RWPE2 (cell line): Measurements from ENCODE around the gene NDUFB2.
A peak's percentile ranks its signal among the peaks of the same experiment; 100 is the strongest.

Experiments used
- ATAC-seq: fragments of 200-7000 bp; cut with Tn5 transposase; 3 replicates; pipeline ENCODE4 v1.9.1; 2021; ENCODE audit warnings: low read depth
- DNase-seq: peaks from one replicate; pipeline ENCODE4 v3.0.0-alpha.2; 2020; ENCODE audit warnings: low spot score
- H3K27ac ChIP-seq: fragments of 450-650 bp; 2 replicates; pipeline ENCODE4 v1.5.1; 2017; ENCODE audit warnings: mild to moderate bottlenecking; ENCODE audit not compliant: poor library complexity, severe bottlenecking
- H3K27me3 ChIP-seq: fragments of 250-450 bp; sonication (Bioruptor Pico); 2 replicates; pipeline ENCODE4 v1.5.1; 2021; ENCODE audit warnings: mild to moderate bottlenecking, moderate library complexity; ENCODE audit not compliant: insufficient read depth, poor library complexity, severe bottlenecking
- H3K36me3 ChIP-seq: fragments of 250-450 bp; sonication (Bioruptor Pico); 2 replicates; pipeline ENCODE4 v1.5.1; 2020; ENCODE audit warnings: low read depth, mild to moderate bottlenecking, moderate library complexity
- H3K4me1 ChIP-seq: fragments of 250-450 bp; sonication (Bioruptor Pico); 2 replicates; pipeline ENCODE4 v1.5.1; 2021; ENCODE audit warnings: mild to moderate bottlenecking, moderate library complexity; ENCODE audit not compliant: insufficient read depth, poor library complexity, severe bottlenecking
- H3K4me3 ChIP-seq: fragments of 250-450 bp; sonication (Bioruptor Pico); 2 replicates; pipeline ENCODE4 v1.5.1; 2021; ENCODE audit warnings: mild to moderate bottlenecking, moderate library complexity; ENCODE audit not compliant: severe bottlenecking
- H3K9me3 ChIP-seq: fragments of 250-450 bp; sonication (Bioruptor Pico); 2 replicates; pipeline ENCODE4 v1.5.1; 2021; ENCODE audit warnings: mild to moderate bottlenecking, moderate library complexity; ENCODE audit not compliant: severe bottlenecking
- TF ChIP-seq, protein P1 (sequence below): fragments of 450-650 bp; IDR thresholded peaks from one replicate; pipeline ENCODE4 v1.5.1; 2017; ENCODE audit warnings: mild to moderate bottlenecking, moderate library complexity; ENCODE audit not compliant: poor library complexity, severe bottlenecking

The NDUFB2 gene

DNA sequence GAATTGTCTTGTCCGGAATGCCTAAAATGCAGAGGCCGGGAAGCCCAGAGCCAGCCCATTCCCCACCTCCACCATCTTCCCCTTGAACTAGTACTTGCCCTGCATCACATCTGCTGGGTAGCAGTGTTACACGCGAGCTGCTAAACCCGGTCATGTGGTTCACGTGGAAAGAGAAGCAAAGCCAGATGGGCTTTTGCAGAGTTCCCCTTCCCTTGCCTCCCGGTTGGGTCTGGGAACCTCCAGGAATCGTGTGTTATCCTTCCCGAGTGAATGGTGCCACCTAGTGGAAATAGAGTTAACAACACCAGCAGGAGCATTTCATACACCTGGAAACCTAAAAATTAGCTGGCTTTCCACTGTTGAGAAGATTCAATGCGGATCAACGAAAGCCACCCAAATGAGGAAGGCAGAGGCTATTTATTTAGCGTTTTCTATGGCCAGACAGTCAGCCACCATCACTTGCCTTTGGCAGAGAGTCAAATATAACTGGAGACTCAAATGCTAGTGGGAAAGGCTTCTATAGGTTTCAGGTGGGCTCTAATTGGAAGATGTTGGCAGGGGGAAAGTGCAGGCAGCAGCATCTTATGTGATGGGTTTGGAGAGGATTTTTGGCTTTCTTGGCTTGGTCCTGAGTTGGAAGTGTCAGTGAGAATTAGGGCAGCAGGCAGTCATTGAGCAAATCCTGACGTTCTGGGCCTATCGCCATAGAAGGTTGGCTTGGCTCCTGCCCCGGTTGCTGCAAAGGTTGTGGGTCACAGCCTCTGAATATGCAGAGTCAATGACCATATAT, 43.0 kb upstream of the NDUFB2 start:
- H3K4me3 ChIP-seq, result no peak overlapping the region
- TF ChIP-seq, protein P1, sequence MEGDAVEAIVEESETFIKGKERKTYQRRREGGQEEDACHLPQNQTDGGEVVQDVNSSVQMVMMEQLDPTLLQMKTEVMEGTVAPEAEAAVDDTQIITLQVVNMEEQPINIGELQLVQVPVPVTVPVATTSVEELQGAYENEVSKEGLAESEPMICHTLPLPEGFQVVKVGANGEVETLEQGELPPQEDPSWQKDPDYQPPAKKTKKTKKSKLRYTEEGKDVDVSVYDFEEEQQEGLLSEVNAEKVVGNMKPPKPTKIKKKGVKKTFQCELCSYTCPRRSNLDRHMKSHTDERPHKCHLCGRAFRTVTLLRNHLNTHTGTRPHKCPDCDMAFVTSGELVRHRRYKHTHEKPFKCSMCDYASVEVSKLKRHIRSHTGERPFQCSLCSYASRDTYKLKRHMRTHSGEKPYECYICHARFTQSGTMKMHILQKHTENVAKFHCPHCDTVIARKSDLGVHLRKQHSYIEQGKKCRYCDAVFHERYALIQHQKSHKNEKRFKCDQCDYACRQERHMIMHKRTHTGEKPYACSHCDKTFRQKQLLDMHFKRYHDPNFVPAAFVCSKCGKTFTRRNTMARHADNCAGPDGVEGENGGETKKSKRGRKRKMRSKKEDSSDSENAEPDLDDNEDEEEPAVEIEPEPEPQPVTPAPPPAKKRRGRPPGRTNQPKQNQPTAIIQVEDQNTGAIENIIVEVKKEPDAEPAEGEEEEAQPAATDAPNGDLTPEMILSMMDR, result peak; percentile 93
- peaks cover 21% of the 10 kb centered on the region for H3K4me1 ChIP-seq
- DNase-seq (no peak), ATAC-seq (peak; percentile 57)
- H3K9me3 ChIP-seq, result no peaks in the 10 kb centered on the region
- no peaks in the 10 kb centered on the region for H3K36me3 ChIP-seq
- no peak overlapping the region for H3K27ac ChIP-seq
- no peaks in the 10 kb centered on the region for H3K27me3 ChIP-seq

DNA sequence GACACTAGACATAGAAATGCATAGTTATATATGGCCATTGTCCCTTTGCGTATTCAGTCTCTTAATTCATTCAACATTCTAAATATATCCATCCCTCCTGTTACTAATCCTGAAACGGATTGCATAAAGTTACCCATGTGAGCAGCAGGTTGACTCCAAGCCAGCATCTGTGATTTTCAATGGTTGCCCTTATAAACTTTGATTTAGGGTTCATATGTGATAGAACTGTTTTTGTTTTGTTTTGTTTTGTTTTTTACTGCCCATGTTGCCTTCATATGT, 42.5 kb upstream of the NDUFB2 start:
- Histone ChIP-seq H3K9me3 (no peaks in the 10 kb centered on the region), H3K27me3 (no peaks in the 10 kb centered on the region)
- no peak for ATAC-seq

DNA sequence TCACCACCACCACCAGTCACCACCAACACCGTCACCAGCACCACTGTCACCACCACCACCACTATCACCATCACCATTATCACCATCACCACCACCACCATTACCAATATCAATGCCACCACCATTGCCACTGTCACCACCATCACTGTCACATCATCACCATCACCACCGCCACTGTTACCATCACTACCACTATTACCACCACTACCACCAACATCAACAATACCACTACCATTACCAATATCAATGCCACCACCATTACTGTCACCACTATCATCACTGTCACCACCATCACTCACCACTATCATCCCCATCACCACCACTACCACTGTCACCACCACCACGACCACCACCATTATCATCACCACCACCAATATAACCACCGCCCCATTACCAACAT, 41.8 kb upstream of the NDUFB2 start:
- DNase-seq (no peak), ATAC-seq (no peak)
- Histone ChIP-seq H3K27me3 (no peaks in the 10 kb centered on the region), H3K4me3 (no peak overlapping the region), H3K4me1 (peaks cover 16% of the 10 kb centered on the region), H3K27ac (no peak overlapping the region), H3K36me3 (no peaks in the 10 kb centered on the region), H3K9me3 (no peaks in the 10 kb centered on the region)
- TF ChIP-seq, protein P1, result no peak

More for the DNA sequence above, 42.5 kb upstream of the NDUFB2 start:
- Histone ChIP-seq H3K36me3 (no peaks in the 10 kb centered on the region), H3K27ac (no peak overlapping the region), H3K4me3 (no peak overlapping the region), H3K4me1 (peaks cover 21% of the 10 kb centered on the region)
- no peak for DNase-seq
- TF ChIP-seq, protein P1, result no peak

DNA sequence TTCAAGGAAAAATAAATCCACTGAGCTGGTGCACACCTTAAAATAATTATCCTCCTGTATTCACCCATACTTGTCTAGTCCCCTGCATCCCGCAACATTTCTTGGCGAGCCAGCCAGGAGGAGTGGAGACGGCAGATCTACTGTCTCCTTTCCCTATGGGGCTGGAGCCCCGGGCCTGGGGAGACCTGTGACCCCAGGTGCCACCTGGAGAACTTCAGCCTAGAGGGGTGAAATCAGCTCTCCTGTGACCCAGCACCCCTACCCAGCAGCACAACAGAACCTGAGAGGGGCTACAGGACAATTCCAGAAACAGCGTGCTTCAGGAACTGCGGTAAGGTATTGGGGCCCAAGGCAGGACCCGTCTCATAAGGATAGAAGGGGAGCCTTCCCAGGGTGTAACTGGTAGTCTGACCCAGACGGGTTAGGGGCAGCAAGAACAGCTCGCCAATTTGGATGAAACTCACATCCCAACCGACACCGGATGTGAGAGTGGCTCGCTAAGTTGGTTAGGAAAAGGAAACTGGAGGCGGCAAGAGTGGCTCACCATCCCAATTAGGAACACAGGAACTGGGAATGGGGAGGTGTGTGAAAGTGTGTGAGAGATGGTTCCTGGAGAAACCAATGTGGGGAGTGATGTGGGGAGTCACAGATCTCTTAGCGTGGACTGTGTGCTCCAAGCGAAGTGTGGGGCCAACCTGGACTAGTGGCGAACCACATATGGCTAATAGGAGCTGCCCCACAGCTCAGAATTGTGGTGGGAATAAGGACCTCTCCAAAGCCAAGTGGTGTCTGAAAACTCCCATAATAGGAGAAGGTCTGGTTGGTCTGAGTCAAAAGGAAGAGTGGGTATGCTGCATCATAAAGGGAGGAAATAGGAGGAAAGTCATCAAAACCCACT, 40.7 kb upstream of the NDUFB2 start:
- Histone ChIP-seq H3K27ac (no peak overlapping the region), H3K27me3 (no peaks in the 10 kb centered on the region), H3K4me3 (no peak overlapping the region), H3K9me3 (no peaks in the 10 kb centered on the region), H3K4me1 (peaks cover 7% of the 10 kb centered on the region), H3K36me3 (no peaks in the 10 kb centered on the region)
- TF ChIP-seq, protein P1, result no peak
- no peak for ATAC-seq
- DNase-seq, result no peak
